Astrocyte of the cerebellum (primary cell): ENCODE measurements around the gene KRTAP4-6.
"Not testable (repeated sequence)": the region's sequence is repeated elsewhere in the genome, so short reads cannot be mapped to it uniquely, and the experiment has no call there.

Experiments used
- DNase-seq: peaks from one replicate; pipeline ENCODE4 v3.0.0-alpha.2; 2011; ENCODE audit warnings: low read depth
- H3K4me3 ChIP-seq: 2 replicates; pipeline ENCODE4 v1.5.1; 2011; ENCODE audit warnings: mild to moderate bottlenecking, low read depth, low read length, moderate library complexity
- in situ Hi-C: cut with HindIII; loops from 2 replicates; pipeline ENCODE4 v1.10.0; 2017; ENCODE audit warnings: low sequenced_read_pairs
- TF ChIP-seq, protein P1 (sequence below): IDR thresholded peaks from 2 replicates; pipeline ENCODE4 v1.5.1; 2012; ENCODE audit warnings: low read length, low read depth, moderate library complexity, mild to moderate bottlenecking; ENCODE audit errors: missing control alignments

The KRTAP4-6 gene

GRCh38 chr17:41116297-41116696, 24.0 kb downstream of the KRTAP4-6 start:
- DNase-seq, result no peak
- no peak overlapping the region for H3K4me3 ChIP-seq
- in situ Hi-C loops, result no loop called here
- TF ChIP-seq, protein P1, sequence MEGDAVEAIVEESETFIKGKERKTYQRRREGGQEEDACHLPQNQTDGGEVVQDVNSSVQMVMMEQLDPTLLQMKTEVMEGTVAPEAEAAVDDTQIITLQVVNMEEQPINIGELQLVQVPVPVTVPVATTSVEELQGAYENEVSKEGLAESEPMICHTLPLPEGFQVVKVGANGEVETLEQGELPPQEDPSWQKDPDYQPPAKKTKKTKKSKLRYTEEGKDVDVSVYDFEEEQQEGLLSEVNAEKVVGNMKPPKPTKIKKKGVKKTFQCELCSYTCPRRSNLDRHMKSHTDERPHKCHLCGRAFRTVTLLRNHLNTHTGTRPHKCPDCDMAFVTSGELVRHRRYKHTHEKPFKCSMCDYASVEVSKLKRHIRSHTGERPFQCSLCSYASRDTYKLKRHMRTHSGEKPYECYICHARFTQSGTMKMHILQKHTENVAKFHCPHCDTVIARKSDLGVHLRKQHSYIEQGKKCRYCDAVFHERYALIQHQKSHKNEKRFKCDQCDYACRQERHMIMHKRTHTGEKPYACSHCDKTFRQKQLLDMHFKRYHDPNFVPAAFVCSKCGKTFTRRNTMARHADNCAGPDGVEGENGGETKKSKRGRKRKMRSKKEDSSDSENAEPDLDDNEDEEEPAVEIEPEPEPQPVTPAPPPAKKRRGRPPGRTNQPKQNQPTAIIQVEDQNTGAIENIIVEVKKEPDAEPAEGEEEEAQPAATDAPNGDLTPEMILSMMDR, result no peak

DNA sequence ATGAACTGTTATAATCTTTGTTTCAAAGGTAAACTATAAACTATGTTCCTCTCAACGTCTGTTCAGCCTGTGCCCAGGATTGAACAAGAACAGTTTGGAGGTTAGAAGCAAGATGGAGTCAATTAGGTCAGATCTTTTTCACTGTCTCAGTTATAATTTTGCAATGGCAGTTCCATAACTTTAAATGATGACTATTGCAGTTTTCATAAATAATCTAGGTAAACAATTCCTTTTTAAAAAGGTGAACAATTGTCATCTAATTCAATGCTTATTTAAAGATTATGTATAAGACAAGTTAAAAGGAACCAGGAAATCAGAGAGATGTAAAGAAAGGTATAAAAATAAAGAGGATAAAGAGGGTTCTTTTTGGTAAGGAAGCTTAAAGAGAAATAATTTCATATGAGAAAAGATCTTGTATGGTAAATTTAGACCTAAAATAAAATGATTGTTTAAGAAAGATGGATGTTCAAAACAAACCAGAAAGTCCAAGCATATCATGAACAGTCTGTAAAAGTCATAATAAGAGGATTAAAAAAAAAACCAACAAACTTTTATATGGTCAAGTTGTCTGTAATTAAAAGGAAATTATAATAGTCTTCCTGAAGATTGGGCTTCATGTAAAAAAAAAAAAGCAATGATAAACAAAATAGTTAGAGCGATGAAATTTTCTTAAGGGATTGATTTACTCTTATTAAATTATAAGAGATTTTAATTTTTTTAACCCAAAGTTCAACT, 29.0 kb downstream of the KRTAP4-6 start:
- in situ Hi-C loops, result no loop called here
- TF ChIP-seq, protein P1, result no peak
- H3K4me3 ChIP-seq, result no peak overlapping the region
- DNase-seq, result no peak

DNA sequence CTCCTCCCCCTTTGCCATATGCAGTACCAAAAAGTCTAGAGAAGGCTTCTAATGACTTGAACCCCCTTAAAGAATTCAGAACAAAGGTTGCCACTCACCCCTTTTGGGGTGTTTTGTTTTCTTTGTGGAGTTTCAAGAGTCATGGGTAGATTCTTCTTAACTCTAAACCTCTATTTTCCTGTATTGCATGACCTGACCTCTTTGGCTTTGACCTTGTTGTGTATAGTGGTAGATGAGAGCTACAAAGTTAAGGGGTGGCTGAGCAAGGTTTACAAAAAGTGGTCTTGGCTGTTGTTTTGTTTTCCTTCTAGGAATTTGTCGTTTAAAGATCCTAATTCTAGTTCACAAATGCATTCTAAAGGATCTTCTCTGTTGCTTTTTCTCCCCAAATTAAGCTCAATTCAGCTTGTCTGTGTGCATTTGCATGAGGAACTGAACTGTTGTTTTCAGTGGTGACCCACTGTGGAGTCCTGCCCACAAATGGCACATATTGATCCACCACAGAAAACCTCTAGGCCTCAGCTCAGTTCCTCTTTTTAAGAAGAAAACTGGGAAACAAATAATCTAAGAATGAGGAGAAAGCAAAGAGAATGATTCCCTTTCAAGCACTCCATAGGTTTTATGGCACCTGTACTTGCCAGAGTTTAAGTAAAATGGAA, 31.5 kb downstream of the KRTAP4-6 start:
- DNase-seq, H3K4me3 ChIP-seq, in situ Hi-C loops: not testable (repeated sequence)

DNA sequence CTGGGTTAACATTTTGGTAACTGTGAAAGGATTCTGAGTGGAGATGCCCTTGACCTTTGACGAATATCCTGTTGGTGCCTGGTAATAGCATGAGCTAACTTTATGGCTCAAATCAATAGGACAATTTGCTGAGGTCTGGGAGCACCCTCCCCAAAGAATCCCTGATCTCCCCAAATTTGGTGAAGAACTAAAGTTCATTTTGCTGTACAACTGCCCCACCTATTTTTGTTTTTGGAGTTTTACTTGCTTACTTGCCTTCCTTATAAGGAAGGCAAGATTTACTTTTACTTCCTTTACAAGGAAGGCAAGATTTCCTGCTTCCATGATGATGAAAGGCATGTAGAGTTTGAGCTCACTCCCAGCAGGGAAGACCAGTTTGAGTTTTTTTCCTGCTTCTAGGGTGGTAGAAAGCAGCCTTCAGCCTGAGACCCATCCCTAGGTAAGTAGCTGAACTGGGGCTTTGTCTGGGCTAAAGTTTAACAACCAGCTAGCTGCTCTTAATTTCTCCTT, 32.3 kb downstream of the KRTAP4-6 start:
- TF ChIP-seq, protein P1, result no peak
- no peak overlapping the region for H3K4me3 ChIP-seq
- no peak for DNase-seq
- in situ Hi-C loops, result no loop called here

DNA sequence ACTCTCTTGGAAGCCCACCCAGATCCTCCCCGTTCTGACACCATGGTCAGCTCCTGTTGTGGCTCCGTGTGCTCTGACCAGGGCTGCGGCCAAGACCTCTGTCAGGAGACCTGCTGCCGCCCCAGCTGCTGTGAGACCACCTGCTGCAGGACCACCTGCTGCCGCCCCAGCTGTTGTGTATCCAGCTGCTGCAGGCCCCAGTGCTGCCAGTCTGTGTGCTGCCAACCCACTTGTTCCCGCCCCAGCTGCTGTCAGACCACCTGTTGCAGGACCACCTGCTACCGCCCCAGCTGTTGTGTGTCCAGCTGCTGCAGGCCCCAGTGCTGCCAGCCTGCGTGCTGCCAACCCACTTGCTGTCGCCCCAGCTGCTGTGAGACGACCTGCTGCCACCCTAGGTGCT, 35.0 kb downstream of the KRTAP4-6 start, which contains the start of gene KRTAP4-9:
Gene KRTAP4-9 (plus strand): TSS at position 43 of the 400 bp plus-strand sequence. CDS start 0 bp downstream, at position 43.
- DNase-seq, in situ Hi-C loops, H3K4me3 ChIP-seq: not testable (repeated sequence)

- H3K4me3 ChIP-seq, in situ Hi-C loops, DNase-seq: not testable (repeated sequence)
Observed at GRCh38 chr17:41104386-41105038, 35.8 kb downstream of the KRTAP4-6 start.

GRCh38 chr17:41103896-41104295, 36.4 kb downstream of the KRTAP4-6 start:
- in situ Hi-C loops, result no loop called here
- TF ChIP-seq, protein P1, result no peak
- no peak for DNase-seq
- H3K4me3 ChIP-seq, result no peak overlapping the region
